ENCODE results near the gene ACTL6A. TPM values are rescaled to one million over a fixed set of nuclear protein-coding genes. Genes with fewer than 3 reads are reported as not detected.
A peak's percentile ranks its signal among the peaks of the same experiment; 100 is the strongest.

ACTL6A gene
- total RNA-seq, 1 donor from 2014 or later, result 36.3 TPM

GRCh38 chr3:179558742-179559364 is 3.9 kb upstream of the ACTL6A start:
- Mint-ChIP-seq H3K27me3 (ENCODE audit: unreplicated experiment) (peaks cover 7% of the 10 kb centered on the region), H3K36me3 (ENCODE audit: low read depth, unreplicated experiment) (peaks cover 4% of the 10 kb centered on the region), H3K4me1 (ENCODE audit: unreplicated experiment) (peaks cover 6% of the 10 kb centered on the region), H3K4me3 (ENCODE audit: unreplicated experiment) (no peak overlapping the region), H3K27ac (ENCODE audit: unreplicated experiment) (no peak overlapping the region), H3K9me3 (ENCODE audit: unreplicated experiment) (no peaks in the 10 kb centered on the region)
- DNase-seq (ENCODE audit: low spot score), result peak; percentile 69
- peak; percentile 58 for TF ChIP-seq CTCF (IDR thresholded peaks at IDR 0.05; ENCODE audit: unreplicated experiment)

GRCh38 chr3:179560791-179561190 is 1.9 kb upstream of the ACTL6A start:
- peaks cover 7% of the 10 kb centered on the region for H3K27me3 Mint-ChIP-seq (ENCODE audit: unreplicated experiment)
- H3K4me1 Mint-ChIP-seq (ENCODE audit: unreplicated experiment), result peaks cover 9% of the 10 kb centered on the region

DNA sequence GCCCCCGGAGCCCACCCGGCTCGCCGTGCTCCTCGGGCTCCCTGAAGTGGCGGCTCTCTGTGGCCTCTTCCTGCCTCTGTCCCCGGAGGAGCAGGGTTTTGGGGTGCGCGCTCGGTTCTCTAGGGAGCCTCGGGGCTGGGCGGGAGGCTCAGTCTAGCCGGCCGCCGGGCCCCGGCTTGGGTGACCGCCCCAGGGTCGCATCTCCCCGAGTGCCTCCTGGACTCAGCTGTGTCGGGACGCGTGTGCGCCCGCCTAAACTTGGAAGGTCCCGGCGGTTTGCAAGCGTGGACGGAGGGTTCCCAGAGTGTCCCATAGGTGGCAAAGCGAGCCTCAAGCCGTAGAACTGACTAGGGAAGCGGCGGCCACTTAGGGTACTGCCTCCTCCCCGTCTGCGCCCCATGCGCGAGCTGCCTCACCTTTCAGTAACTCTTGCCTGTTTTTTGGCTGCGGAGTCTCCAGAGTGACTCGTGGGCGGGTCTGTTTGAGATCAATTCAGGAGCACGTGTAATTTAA is 601 bp downstream of the ACTL6A start:
- Mint-ChIP-seq H3K27me3 (ENCODE audit: unreplicated experiment) (peaks cover 7% of the 10 kb centered on the region), H3K27ac (ENCODE audit: unreplicated experiment) (peak overlapping the region; percentile 82), H3K36me3 (ENCODE audit: low read depth, unreplicated experiment) (peaks cover 6% of the 10 kb centered on the region), H3K4me1 (ENCODE audit: unreplicated experiment) (peaks cover 9% of the 10 kb centered on the region), H3K9me3 (ENCODE audit: unreplicated experiment) (no peaks in the 10 kb centered on the region), H3K4me3 (ENCODE audit: unreplicated experiment) (peak overlapping the region; percentile 98)
- peak; percentile 73 for DNase-seq (ENCODE audit: low spot score)
- TF ChIP-seq CTCF (IDR thresholded peaks at IDR 0.05; ENCODE audit: unreplicated experiment), result no peak

More at GRCh38 chr3:179560791-179561190, 1.9 kb upstream of the ACTL6A start:
- TF ChIP-seq CTCF (IDR thresholded peaks at IDR 0.05; ENCODE audit: unreplicated experiment), result no peak
- Mint-ChIP-seq H3K36me3 (ENCODE audit: low read depth, unreplicated experiment) (peaks cover 6% of the 10 kb centered on the region), H3K27ac (ENCODE audit: unreplicated experiment) (no peak overlapping the region), H3K4me3 (ENCODE audit: unreplicated experiment) (no peak overlapping the region), H3K9me3 (ENCODE audit: unreplicated experiment) (no peaks in the 10 kb centered on the region)
- no peak for DNase-seq (ENCODE audit: low spot score)

GRCh38 chr3:179565496-179565895 is 2.8 kb downstream of the ACTL6A start:
- Mint-ChIP-seq H3K4me1 (ENCODE audit: unreplicated experiment) (peaks cover 9% of the 10 kb centered on the region), H3K9me3 (ENCODE audit: unreplicated experiment) (no peaks in the 10 kb centered on the region)

More at GRCh38 chr3:179565496-179565895, 2.8 kb downstream of the ACTL6A start:
- no peak overlapping the region for H3K4me3 Mint-ChIP-seq (ENCODE audit: unreplicated experiment)
- no peak overlapping the region for H3K27ac Mint-ChIP-seq (ENCODE audit: unreplicated experiment)
- no peak for DNase-seq (ENCODE audit: low spot score)
- peaks cover 8% of the 10 kb centered on the region for H3K36me3 Mint-ChIP-seq (ENCODE audit: low read depth, unreplicated experiment)
- peaks cover 7% of the 10 kb centered on the region for H3K27me3 Mint-ChIP-seq (ENCODE audit: unreplicated experiment)
- TF ChIP-seq CTCF (IDR thresholded peaks at IDR 0.05; ENCODE audit: unreplicated experiment), result no peak
